SK-N-SH treated with all-trans-retinoic acid at 6 μM for 48 hours (cell line): ENCODE measurements around the gene SLC35G2.

Source experiments
- ATAC-seq: fragments of 200-7000 bp; cut with Tn5 transposase; 3 replicates; pipeline ENCODE4 v1.9.1; 2020; ENCODE audit warnings: mild to moderate bottlenecking, moderate library complexity
- ARNTL ChIP-seq: fragments of 450-650 bp; formaldehyde crosslinking; IDR thresholded peaks from 2 replicates; pipeline ENCODE4 v1.5.0; 2020; ENCODE audit warnings: low read depth, mild to moderate bottlenecking, moderate library complexity, borderline replicate concordance
- BACH2 ChIP-seq: fragments of 250-450 bp; sonication (Bioruptor Pico); IDR thresholded peaks from 2 replicates; pipeline ENCODE4 v1.9.0; 2021; ENCODE audit warnings: mild to moderate bottlenecking, borderline replicate concordance
- CREB5 ChIP-seq: fragments of 250-450 bp; sonication (Bioruptor Pico); IDR thresholded peaks from 2 replicates; pipeline ENCODE4 v1.5.1; 2020; ENCODE audit warnings: low read depth, mild to moderate bottlenecking, moderate library complexity
- CSDC2 ChIP-seq: fragments of 250-450 bp; sonication (Bioruptor Pico); IDR thresholded peaks from 2 replicates; pipeline ENCODE4 v1.5.0; 2020; ENCODE audit warnings: mild to moderate bottlenecking, moderate library complexity
- ESRRG ChIP-seq: fragments of 250-450 bp; sonication (Bioruptor Pico); IDR thresholded peaks from 2 replicates; pipeline ENCODE4 v1.6.1; 2021; ENCODE audit warnings: mild to moderate bottlenecking
- GLIS3 ChIP-seq: fragments of 250-450 bp; sonication (Bioruptor Pico); IDR thresholded peaks from 2 replicates; pipeline ENCODE4 v1.5.0; 2020; ENCODE audit warnings: mild to moderate bottlenecking, moderate library complexity
- ISL1 ChIP-seq: fragments of 250-450 bp; sonication (Bioruptor Pico); IDR thresholded peaks from 2 replicates; pipeline ENCODE4 v2.1.2; 2022; ENCODE audit warnings: mild to moderate bottlenecking, moderate library complexity
- OSR1 ChIP-seq: fragments of 250-450 bp; sonication (Bioruptor Pico); IDR thresholded peaks from 2 replicates; pipeline ENCODE4 v1.8.0; 2022; ENCODE audit warnings: moderate library complexity, mild to moderate bottlenecking, inconsistent platforms
- POU6F1 ChIP-seq: fragments of 250-450 bp; sonication (Bioruptor Pico); IDR thresholded peaks from 2 replicates; pipeline ENCODE4 v1.8.0; 2021; ENCODE audit warnings: low read depth, mild to moderate bottlenecking, moderate library complexity, borderline replicate concordance
- PPARA ChIP-seq: fragments of 250-450 bp; sonication (Bioruptor Pico); IDR thresholded peaks from 2 replicates; pipeline ENCODE4 v1.5.0; 2020; ENCODE audit warnings: mild to moderate bottlenecking, borderline replicate concordance
- RARB ChIP-seq: fragments of 250-450 bp; sonication (Bioruptor Pico); IDR thresholded peaks from 2 replicates; pipeline ENCODE4 v1.8.0; 2021; ENCODE audit warnings: mild to moderate bottlenecking, moderate library complexity
- SNAI2 ChIP-seq: fragments of 250-450 bp; sonication (Bioruptor Pico); IDR thresholded peaks from 2 replicates; pipeline ENCODE4 v1.5.0; 2020; ENCODE audit warnings: mild to moderate bottlenecking, moderate library complexity
- TOX ChIP-seq: fragments of 250-450 bp; sonication (Bioruptor Pico); IDR thresholded peaks from 2 replicates; pipeline ENCODE4 v1.8.0; 2021; ENCODE audit warnings: mild to moderate bottlenecking, moderate library complexity, borderline replicate concordance
- ZC3H10 ChIP-seq: fragments of 250-450 bp; sonication (Bioruptor Pico); IDR thresholded peaks from 2 replicates; pipeline ENCODE4 v1.5.1; 2021; ENCODE audit warnings: mild to moderate bottlenecking, moderate library complexity
- ZFP3 ChIP-seq: fragments of 250-450 bp; sonication (Bioruptor Pico); IDR thresholded peaks from 2 replicates; pipeline ENCODE4 v1.5.0; 2020; ENCODE audit warnings: mild to moderate bottlenecking, moderate library complexity
- ZFP30 ChIP-seq: fragments of 450-650 bp; formaldehyde crosslinking; IDR thresholded peaks from 2 replicates; pipeline ENCODE4 v1.5.0; 2022; ENCODE audit warnings: mild to moderate bottlenecking, moderate library complexity
- ZNF565 ChIP-seq: fragments of 450-650 bp; formaldehyde crosslinking; conservative IDR thresholded peaks from 2 replicates; pipeline ENCODE4 v1.5.0; 2020; ENCODE audit warnings: low read depth, mild to moderate bottlenecking, moderate library complexity
- ZNF70 ChIP-seq: fragments of 450-650 bp; formaldehyde crosslinking; IDR thresholded peaks from 2 replicates; pipeline ENCODE4 v1.5.0; 2020; ENCODE audit warnings: mild to moderate bottlenecking, moderate library complexity
- ZNF8 ChIP-seq: fragments of 450-650 bp; formaldehyde crosslinking; IDR thresholded peaks from 2 replicates; pipeline ENCODE4 v1.5.0; 2020; ENCODE audit warnings: mild to moderate bottlenecking, moderate library complexity
- TF ChIP-seq, protein P1 (sequence below): fragments of 250-450 bp; sonication (Bioruptor Pico); IDR thresholded peaks from 2 replicates; pipeline ENCODE4 v1.5.1; 2021; ENCODE audit warnings: mild to moderate bottlenecking, moderate library complexity
- TF ChIP-seq, protein P2 (sequence below): fragments of 250-450 bp; sonication (Bioruptor Pico); IDR thresholded peaks from 2 replicates; pipeline ENCODE4 v1.8.0; 2020; ENCODE audit warnings: mild to moderate bottlenecking, moderate library complexity, borderline replicate concordance
- TF ChIP-seq, protein P3 (sequence below): fragments of 250-450 bp; sonication (Bioruptor Pico); IDR thresholded peaks from 2 replicates; pipeline ENCODE4 v1.5.0; 2020; ENCODE audit warnings: mild to moderate bottlenecking, moderate library complexity

Gene SLC35G2

GRCh38 chr3:136787349-136787748, 31.6 kb upstream of the SLC35G2 start (continued):
- TF ChIP-seq, protein P1, sequence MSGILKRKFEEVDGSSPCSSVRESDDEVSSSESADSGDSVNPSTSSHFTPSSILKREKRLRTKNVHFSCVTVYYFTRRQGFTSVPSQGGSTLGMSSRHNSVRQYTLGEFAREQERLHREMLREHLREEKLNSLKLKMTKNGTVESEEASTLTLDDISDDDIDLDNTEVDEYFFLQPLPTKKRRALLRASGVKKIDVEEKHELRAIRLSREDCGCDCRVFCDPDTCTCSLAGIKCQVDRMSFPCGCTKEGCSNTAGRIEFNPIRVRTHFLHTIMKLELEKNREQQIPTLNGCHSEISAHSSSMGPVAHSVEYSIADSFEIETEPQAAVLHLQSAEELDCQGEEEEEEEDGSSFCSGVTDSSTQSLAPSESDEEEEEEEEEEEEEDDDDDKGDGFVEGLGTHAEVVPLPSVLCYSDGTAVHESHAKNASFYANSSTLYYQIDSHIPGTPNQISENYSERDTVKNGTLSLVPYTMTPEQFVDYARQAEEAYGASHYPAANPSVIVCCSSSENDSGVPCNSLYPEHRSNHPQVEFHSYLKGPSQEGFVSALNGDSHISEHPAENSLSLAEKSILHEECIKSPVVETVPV (CRISPR knock-in tag), result no peak

GRCh38 chr3:136788154-136788553, 30.8 kb upstream of the SLC35G2 start:
- TF ChIP-seq ZNF70 (CRISPR knock-in tag), result no peak
- no peak for TF ChIP-seq OSR1 (CRISPR knock-in tag)
- TF ChIP-seq RARB (CRISPR knock-in tag), result no peak
- TF ChIP-seq ISL1 (CRISPR knock-in tag), result no peak
- TF ChIP-seq SNAI2 (CRISPR knock-in tag), result no peak
- no peak for TF ChIP-seq ZNF565 (CRISPR knock-in tag)
- no peak for TF ChIP-seq ZNF8 (CRISPR knock-in tag)
- no peak for TF ChIP-seq CSDC2 (CRISPR knock-in tag)
- no peak for TF ChIP-seq POU6F1 (CRISPR knock-in tag)
- TF ChIP-seq CREB5 (CRISPR knock-in tag), result no peak
- no peak for TF ChIP-seq TOX
- TF ChIP-seq ZFP3 (CRISPR knock-in tag), result no peak
- no peak for TF ChIP-seq ARNTL (CRISPR knock-in tag)
- no peak for TF ChIP-seq ZFP30 (CRISPR knock-in tag)
- no peak for TF ChIP-seq ZC3H10 (CRISPR knock-in tag)
- ATAC-seq, result no peak

DNA sequence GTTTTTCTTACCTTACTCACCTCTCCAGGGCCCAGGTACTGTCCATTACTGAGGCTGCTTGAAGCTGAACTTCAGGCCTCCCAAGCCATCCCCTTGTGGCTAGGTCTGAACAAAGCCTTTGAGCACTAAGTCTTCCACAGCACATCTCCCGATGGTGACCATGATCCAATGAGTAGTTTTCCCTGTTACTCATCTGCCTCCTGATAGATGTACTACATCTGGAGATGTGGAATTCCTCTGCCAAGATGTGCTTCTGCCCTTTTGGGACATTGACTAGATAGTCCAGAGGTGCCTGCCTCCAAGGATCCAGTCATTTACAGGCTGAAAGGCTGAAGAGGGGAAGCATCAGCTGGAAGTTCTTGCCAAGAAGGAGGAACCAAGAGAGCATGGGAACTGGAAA, 28.9 kb upstream of the SLC35G2 start:
- no peak for ATAC-seq
- TF ChIP-seq, protein P2, sequence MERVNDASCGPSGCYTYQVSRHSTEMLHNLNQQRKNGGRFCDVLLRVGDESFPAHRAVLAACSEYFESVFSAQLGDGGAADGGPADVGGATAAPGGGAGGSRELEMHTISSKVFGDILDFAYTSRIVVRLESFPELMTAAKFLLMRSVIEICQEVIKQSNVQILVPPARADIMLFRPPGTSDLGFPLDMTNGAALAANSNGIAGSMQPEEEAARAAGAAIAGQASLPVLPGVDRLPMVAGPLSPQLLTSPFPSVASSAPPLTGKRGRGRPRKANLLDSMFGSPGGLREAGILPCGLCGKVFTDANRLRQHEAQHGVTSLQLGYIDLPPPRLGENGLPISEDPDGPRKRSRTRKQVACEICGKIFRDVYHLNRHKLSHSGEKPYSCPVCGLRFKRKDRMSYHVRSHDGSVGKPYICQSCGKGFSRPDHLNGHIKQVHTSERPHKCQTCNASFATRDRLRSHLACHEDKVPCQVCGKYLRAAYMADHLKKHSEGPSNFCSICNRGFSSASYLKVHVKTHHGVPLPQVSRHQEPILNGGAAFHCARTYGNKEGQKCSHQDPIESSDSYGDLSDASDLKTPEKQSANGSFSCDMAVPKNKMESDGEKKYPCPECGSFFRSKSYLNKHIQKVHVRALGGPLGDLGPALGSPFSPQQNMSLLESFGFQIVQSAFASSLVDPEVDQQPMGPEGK, result no peak
- TF ChIP-seq SNAI2 (CRISPR knock-in tag) (no peak), BACH2 (CRISPR knock-in tag) (no peak), PPARA (CRISPR knock-in tag) (no peak), RARB (CRISPR knock-in tag) (no peak)
- TF ChIP-seq, protein P1 (CRISPR knock-in tag), result no peak

GRCh38 chr3:136790786-136791185, 28.1 kb upstream of the SLC35G2 start:
- ATAC-seq, result no peak
- TF ChIP-seq OSR1 (CRISPR knock-in tag), result no peak

DNA sequence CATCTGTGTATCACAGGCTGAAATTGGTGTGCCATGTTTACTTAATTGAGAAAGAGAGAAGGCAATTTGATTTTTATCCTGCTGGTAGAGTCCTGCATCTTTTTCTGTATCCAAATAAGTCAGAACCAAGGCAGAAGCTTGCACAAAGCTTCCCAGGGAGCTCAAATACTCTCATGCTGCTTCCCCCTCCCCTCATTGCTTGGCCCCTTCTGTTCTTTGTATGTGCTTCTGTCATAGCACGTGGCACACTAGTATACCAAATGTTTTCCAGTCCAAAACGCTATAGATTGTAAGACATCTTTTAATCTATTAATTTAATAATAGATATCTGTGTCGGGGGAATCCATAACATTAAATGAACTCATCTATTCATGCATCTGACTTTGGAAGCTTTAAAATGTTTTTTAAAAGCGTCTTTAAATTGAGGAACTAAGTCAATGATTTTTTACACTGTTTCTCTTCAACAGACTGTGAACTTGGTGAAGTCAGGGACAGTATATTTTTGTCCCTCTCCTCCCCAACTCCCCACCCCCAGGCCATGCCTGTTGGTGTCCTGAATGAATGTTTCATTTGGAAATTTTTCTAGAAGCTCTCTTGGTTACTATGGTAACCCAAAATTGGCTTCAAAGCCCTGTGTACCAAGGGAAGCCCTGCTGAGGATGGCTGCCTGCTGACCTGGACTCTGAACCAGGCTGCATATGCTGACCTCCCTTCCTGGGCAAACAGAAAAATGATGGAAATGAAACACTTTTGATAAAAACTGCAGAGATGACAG, 26.2 kb upstream of the SLC35G2 start:
- no peak for ATAC-seq
- TF ChIP-seq TOX (no peak), CSDC2 (CRISPR knock-in tag) (no peak), BACH2 (CRISPR knock-in tag) (no peak), ZNF70 (CRISPR knock-in tag) (no peak), ZNF565 (CRISPR knock-in tag) (no peak), OSR1 (CRISPR knock-in tag) (no peak), RARB (CRISPR knock-in tag) (no peak), GLIS3 (no peak), PPARA (CRISPR knock-in tag) (no peak), ISL1 (CRISPR knock-in tag) (no peak), ESRRG (CRISPR knock-in tag) (no peak), ZNF8 (CRISPR knock-in tag) (no peak), ZFP30 (CRISPR knock-in tag) (no peak), SNAI2 (CRISPR knock-in tag) (no peak), ZC3H10 (CRISPR knock-in tag) (no peak)
- TF ChIP-seq, protein P3, sequence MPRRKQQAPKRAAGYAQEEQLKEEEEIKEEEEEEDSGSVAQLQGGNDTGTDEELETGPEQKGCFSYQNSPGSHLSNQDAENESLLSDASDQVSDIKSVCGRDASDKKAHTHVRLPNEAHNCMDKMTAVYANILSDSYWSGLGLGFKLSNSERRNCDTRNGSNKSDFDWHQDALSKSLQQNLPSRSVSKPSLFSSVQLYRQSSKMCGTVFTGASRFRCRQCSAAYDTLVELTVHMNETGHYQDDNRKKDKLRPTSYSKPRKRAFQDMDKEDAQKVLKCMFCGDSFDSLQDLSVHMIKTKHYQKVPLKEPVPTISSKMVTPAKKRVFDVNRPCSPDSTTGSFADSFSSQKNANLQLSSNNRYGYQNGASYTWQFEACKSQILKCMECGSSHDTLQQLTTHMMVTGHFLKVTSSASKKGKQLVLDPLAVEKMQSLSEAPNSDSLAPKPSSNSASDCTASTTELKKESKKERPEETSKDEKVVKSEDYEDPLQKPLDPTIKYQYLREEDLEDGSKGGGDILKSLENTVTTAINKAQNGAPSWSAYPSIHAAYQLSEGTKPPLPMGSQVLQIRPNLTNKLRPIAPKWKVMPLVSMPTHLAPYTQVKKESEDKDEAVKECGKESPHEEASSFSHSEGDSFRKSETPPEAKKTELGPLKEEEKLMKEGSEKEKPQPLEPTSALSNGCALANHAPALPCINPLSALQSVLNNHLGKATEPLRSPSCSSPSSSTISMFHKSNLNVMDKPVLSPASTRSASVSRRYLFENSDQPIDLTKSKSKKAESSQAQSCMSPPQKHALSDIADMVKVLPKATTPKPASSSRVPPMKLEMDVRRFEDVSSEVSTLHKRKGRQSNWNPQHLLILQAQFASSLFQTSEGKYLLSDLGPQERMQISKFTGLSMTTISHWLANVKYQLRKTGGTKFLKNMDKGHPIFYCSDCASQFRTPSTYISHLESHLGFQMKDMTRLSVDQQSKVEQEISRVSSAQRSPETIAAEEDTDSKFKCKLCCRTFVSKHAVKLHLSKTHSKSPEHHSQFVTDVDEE (CRISPR knock-in tag), result no peak
